HG03575 (cell line): ENCODE data around the gene CD3E.
"Not testable (repeated sequence)": the region's sequence is repeated elsewhere in the genome, so short reads cannot be mapped to it uniquely, and the experiment has no call there.

Source experiments
- ATAC-seq: cut with Tn5 transposase; IDR thresholded peaks from one replicate; pipeline ENCODE4 v1.9.1; 2021; ENCODE audit not compliant: unreplicated experiment, insufficient number of reproducible peaks, low FRiP score; ENCODE audit errors: extremely low read depth

CD3E gene

DNA sequence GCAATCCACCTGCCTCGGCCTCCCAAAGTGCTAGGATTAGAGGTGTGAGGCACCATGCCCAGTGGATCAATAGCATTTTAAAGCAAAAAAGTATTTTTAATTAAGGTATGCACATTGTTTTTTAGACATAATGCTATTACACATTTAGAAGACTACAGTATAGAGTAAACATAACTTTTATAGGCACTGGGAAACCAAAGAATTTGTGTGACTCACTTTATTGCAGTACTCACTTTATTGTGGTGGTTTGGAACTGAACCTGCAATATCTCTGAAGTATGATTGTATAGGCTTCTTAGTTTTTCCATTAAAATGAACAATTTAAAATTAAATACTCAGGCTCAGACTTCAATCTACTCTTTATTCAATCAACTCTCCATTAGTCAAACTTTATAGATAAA lies 17.5 kb upstream of the CD3E start:
- no peak for ATAC-seq

DNA sequence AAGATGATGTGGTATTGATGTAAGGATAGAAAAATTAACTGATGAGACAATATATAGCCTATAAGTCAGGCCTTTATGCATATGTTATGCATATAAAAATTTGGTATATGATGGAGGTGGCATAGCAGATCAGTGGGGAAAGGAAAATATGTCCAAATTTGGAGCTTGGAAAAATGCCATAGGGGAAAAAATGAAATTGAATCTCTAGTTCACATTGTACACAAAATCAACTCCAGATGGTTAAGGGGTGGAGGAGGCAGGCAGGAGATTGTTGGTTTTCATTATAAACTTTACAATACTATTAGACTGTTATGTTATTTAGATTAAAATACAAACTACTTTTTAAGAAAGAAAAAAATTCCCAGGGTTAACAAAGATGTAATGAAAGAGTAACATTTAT lies 15.1 kb upstream of the CD3E start:
- no peak for ATAC-seq

DNA sequence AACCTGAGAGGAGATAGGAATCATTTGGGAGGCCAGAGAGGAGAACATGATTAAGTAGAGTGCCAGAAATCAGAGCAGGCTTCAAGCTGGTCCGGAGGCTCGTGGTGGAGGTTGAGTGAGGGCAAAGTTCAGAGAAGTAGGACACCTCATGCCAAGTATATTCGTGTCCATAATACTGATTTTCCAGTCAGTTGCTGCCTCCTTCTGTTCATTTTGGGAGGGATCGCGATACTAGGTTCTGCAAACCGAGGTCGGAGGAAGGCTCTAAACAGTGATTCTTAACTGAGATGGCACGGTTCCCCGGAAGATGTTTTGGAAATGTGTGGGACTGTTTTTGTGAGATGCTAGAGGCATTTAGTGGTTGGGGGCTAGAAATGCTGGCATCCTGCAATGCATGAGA lies 13.6 kb upstream of the CD3E start:
- no peak for ATAC-seq

DNA sequence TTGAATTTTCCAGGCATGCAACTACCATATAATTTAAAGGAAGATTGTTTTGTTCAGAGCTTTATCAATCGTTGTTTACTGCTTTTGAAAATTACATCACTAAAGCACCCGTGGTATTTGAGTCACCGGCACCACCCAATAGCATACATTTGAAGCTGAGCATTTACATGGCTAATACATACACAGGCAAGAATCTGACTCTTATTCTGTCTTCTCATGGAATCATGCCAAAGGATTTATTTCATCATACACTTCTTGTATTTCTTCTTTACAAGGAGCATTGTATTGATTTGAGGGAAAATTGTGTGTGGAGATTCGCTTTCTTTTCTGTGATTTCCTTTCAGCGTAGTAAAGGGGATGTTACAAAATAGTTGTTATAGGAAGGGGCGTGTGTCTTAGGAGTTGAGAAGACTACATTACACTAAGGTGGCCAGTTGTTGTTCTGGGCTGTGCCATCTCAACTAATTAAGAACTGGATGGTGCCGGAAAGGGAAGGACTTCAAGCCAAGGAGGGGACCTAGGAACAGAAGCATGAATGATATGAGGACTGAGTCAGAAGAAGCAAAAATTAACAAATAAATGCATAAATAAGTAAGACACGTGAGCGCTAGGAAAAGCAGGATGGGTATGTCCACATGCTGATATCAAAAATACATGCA lies 12.9 kb upstream of the CD3E start:
- ATAC-seq, result no peak

DNA sequence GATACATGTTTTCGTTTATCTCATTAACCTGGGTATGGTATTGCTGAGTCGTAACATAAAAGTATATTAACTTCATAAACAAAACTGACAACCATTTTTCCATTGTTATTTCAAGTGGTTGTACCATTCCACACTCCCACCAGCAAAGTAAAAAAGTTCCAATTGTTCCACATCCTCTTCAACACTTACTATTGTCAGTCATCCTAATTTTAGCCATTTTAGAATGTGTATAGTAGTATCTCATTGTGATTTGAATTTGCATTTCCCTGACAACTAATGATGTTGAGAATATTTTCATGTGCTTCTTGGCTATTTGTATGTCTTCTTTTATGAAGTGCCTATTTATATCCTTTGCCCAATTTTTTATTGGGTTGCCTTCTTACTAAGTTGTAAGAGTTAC lies 10.5 kb upstream of the CD3E start:
- ATAC-seq, result no peak

DNA sequence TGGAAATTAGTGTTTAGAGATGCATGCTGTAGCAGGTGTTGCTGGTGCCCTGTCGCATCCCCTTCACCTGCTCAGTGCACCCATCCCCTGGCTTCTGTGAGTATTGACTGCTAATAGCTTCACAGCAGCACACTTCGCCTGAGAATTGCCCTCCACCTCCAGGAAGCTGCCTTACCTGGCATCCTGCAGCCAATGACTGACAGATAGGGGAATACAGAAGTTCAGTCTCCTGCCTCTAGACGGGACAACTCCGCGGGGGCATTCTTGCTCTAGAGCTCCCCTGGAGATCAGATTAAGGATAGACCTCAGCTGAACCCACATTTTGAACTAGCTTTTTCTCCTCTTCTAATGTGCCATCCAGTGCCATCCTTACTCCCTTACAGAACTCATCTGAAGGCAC lies 9.3 kb upstream of the CD3E start:
- no peak for ATAC-seq

DNA sequence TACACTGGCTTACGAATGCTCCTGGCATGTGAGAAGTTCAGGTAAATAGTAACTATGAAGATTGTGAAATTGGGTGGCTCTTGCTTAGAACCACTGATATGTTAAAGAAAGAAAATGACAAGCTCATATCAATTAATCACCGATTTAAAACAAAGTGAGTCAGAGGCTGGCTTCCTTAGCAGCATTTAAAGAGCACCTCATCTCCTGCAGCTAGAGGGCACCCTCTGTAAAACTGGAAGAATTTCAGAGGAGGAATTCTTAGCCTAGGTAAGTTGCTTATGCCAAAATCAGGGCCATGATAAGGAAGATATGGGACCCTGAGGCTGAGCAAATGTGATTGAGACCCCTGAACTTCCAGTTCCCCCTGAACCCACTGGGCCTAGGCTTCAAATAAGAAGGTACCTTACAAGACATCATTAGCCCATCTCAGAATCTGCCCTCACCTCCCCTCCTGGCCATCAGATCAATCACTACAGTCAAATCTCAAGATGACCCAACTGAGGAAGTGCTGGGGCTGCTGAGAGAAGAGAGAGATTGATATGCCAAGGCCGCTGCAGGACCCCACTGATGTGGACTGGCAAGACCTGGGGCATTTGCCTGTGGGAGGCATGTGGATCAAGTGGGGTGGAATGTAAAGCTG lies 8.6 kb upstream of the CD3E start:
- no peak for ATAC-seq

DNA sequence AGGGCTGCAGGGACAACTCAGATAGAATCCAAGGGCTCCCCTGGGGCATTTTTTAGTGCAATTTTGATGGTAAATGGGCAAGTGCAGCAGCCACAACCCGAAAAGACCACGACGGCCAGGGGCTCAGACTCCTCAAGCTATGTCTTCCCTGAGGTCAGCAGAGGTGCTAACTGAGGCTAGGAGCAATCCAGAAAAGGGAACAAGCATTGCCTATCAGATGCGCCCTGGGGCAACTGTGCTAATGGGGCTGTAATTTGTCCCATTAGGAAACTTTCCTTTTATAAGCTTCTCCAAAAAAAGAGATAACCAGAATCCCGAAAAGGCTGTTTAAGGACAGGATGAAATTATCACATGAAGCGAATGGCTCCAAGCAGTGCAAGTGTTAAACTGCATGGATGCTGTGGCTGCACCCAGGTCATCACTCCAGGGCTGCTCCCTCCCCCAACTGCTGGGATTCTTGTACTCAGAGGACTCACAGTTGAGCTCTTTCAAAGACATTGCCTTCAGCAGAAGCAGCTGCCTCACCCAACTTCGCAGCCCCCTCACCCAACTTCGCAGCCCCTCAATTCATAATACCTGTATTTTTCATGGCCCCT lies 2.8 kb upstream of the CD3E start:
- no peak for ATAC-seq

DNA sequence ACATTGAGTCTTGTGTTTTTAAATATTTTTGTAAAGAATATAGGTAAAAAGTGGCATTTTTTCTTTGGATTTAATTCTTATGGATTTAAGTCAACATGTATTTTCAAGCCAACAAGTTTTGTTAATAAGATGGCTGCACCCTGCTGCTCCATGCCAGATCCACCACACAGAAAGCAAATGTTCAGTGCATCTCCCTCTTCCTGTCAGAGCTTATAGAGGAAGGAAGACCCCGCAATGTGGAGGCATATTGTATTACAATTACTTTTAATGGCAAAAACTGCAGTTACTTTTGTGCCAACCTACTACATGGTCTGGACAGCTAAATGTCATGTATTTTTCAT lies 333 bp upstream of the CD3E start:
- no peak for ATAC-seq

DNA sequence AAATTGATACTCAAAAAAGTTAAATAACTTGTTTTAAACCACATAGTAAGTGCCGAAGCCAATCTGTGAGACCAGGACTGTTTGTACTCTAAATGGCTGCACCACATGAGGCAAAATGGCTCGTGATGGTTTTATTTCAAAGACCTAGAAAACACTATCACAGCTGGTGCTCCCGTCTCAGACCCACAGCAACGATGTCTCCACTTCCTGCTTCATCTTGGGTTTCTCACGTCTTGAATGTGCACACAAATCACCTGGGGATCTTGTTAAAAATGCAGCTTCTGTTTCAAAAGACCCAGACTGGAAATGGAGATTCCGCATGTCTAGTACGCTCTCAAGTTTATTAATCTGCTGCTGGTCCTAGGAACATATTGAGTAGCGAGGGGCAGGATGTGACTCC lies 1.2 kb downstream of the CD3E start:
- ATAC-seq, result no peak

DNA sequence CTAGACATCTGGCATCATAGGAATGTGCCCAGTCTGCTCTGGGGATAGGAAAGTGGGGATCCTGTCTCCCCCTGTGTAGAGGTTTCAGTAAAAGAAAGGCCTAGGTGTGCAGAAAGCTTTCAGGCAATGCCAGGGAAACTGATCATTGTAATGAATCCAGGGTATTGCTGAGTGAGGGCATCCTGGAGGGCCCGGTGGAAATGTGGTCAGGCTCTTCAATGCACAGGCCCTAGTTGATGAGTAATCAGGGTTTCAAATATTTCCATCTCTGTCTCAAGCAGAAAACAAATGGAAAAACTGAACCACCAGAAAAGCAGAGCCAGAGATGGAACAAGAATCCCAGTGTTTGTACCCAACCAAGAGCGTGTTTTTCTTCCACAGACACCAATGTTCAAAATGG lies 2.0 kb downstream of the CD3E start:
- ATAC-seq, result no peak

DNA sequence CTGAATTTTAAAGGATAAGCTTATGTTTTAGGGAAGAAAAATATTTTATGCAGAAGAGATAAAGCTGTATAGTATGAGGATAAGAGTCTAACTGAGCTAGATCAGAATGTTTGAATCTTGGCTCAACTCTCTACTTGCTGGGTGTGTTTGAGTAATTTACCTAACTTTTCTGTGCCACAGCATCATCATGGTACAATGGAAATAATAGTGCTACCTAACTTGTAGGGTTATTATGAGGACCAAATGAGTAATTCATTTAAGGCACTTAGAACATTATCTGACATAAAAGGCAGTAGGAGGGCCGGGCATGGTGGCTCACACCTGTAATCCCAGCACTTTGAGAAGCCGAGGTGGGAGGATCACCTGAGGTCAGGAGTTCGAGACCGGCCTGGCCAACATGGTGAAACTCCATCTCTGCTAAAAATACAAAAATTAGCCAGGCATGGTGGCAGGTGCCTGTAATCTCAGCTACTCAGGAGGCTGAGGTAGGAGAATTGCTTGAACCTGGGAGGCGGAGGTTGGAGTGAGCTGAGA lies 4.5 kb downstream of the CD3E start:
- ATAC-seq, result not testable (repeated sequence)

DNA sequence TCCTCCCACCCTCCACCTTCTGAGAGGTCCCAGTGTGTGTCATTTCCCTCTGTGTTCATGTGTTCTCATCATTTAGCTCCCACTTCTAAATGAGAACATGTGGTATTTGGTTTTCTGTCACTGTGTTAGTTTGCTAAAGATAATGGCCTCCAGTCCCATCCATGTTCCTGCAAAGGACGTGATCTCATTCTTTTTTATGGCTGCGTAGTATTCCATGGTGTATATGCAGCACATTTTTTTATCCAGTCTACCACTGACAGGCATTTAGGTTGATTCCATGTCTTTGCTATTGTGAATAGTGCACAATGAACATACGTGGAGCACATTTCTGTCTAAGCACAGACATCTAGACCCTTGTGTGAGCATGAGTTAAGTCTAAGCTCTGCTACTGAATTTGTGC lies 5.7 kb downstream of the CD3E start:
- no peak for ATAC-seq

DNA sequence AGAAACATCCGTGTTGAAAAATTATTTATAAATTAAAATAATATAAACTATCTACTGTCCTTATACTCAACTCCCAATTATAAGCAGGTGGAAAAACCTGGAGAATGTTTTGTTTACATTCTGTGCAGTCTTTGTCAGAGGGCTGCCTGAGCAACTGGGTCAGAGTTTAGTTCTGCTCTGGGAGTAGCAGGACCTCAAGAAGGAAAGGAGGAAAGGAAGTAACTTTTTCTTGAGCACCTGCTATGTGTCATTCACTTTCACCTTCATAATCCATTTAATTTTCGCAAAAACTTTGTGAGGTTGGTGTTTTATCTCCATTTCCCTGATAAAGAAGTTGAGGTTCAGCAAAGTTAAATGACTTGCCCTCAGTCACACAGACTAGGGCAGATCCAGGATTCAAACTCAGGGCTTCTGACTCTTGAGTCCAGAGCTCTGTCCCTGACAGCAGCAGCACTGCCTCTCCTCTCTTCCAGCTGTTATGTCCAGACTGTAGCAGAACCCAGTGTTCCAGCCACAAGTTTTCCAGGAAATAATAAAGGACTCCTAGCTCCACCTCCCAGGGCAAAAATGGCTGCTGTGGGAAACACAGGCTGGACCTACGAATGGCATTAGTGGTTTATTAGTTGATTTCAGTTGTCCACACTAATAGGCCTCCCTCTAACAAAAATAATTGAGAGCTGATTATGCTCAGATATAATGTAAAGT lies 6.4 kb downstream of the CD3E start:
- ATAC-seq, result no peak

DNA sequence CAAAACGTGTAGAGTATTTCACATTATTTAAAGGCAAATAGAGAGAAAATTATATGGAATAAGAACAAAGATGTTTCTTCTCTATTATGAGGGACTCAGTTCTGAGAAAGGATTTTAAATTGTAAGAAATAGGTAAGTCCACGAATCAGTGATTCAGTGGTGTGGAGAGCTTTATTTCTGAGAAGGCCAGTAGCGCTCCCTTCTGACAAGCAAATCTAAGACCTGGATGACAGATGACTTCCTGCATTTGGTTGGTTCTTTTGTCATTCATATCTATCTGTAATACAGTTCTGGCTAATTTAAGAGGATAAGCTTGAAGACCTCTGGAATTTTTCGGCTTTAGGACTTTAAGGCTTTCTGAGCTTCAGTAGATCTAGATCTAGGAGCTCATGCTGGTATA lies 7.0 kb downstream of the CD3E start:
- ATAC-seq, result no peak

DNA sequence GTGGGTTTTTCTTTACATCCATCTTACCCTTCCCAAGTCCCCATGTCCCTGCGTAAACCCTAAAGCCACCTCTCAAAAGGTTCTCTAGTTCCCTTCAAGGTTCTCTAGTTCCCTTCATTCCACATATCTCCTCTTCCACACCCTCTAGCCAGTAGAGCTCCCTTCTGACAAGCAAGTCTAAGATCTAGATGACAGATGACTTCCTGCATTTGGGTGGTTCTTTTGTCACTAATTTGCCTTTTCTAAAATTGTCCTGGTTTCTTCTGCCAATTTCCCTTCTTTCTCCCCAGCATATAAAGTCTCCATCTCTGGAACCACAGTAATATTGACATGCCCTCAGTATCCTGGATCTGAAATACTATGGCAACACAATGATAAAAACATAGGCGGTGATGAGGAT lies 7.8 kb downstream of the CD3E start:
- no peak for ATAC-seq

DNA sequence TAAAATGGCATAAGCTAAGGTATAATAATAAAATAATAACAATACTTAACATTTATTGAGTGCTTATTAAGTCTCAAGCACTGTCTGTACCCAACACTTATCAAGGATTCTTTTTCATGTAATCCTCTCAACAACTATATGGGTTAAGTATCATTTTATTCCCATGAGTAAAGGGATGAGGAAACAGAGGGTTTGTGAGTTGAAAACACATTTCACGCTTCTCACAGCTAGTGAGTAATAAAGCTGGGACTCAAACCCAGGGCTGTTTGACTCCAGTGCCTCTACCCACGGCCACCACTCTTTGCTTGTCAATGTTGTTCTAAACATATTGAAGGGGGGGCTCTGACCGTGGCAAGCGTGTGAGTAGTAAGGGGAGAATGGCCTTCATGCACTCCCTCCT lies 8.7 kb downstream of the CD3E start:
- ATAC-seq, result no peak

DNA sequence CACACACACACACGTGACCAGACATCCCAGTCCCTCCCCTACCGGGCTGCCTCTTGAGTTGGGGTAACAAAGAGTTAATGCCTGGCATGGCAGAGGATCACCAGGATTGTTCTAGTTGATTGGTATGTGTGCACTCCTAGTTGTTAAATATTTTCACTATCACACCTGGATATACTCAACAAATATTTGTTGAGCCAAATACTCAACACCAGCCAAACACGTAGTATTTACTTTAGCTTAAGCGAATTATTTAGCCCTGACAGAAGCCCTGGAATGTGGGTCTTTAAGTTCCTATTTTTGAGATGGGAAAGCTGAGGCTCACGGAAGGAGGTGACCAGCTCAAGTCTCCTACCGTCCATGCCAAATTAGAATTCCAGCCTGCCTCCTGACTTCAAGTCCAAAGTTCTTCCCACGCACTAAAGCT lies 10.5 kb downstream of the CD3E start:
- no peak for ATAC-seq

DNA sequence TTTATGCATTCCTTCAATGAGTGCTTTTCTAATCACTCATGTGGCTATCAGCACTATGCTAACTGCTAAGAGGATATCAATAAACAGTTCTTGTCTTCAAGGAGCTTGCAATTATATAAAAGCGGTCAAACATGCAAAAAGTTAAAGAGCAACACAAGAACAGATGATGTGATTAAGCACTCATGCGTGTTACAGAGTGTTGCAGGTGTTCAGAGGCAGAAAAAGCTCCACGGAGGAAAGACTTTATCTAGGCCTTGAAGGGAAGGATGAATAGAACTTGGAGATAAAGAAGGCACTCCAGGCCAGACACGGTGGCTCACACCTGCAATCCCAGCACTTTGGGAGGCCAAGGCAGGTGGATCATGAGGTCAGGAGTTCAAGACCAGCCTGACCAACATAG lies 13.6 kb downstream of the CD3E start:
- ATAC-seq, result no peak
